HepG2 (cell line): Measurements from ENCODE around the gene PLXNA1. TPM values are rescaled to one million over a fixed set of nuclear protein-coding genes. Genes with fewer than 3 reads are reported as not detected.

ENCODE experiments used
- ATAC-seq: fragments of 200-7000 bp; cut with Tn5 transposase; 3 replicates; pipeline ENCODE4 v1.9.1; 2020; ENCODE audit warnings: mild to moderate bottlenecking, moderate library complexity
- BruUV-seq: library from RNA; stranded (reverse); fragments of 400-500 nt; replicated peaks from 2 replicates; lab custom pipeline; 2021; lab: Mats Ljungman, UMichigan
- CTCF ChIA-PET: fragments of 300-600 bp; formaldehyde crosslinking; extraction: SDS; loops from one replicate; lab custom pipeline; 2021; ENCODE audit warnings: low total read pairs, inconsistent platforms, low intra/inter-chr PET ratio; lab: Yijun Ruan, JAX
- POLR2A ChIA-PET: fragments of 350-600 bp; sonication (Branson Sonifier 250); formaldehyde crosslinking; loops from one replicate; lab custom pipeline; 2020; ENCODE audit warnings: antibody characterized with exemption, inconsistent platforms; lab: Yijun Ruan, JAX
- DNase-seq: peaks from one replicate; pipeline ENCODE4 v3.0.0-alpha.2; 2015; ENCODE audit warnings: low spot score
- FAIRE-seq: peaks from 3 replicates; lab custom pipeline; 2011; peaks lifted over from hg19 to GRCh38; lab: Jason Lieb, UNC
- H2AFZ ChIP-seq: one replicate; pipeline ENCODE4 v1.6.1; 2011; ENCODE audit warnings: low read length, inconsistent platforms
- H3K27ac ChIP-seq: fragments of 300-600 bp; 3 replicates; pipeline ENCODE4 v1.8.0; 2011; ENCODE audit warnings: mixed run types, mild to moderate bottlenecking, mixed read lengths, low read length, inconsistent platforms; ENCODE audit not compliant: insufficient read depth; ENCODE audit errors: extremely low read length
- H3K27me3 ChIP-seq, 2 experiments: fragments of 200-600 bp in 1 of 2; 2 replicates in 1 of 2; 3 replicates in 1 of 2; pipeline versions ENCODE4 v1.6.0 to v1.8.0; 2011; ENCODE audit warnings: low read length in 2 of 2, mild to moderate bottlenecking in 2 of 2, moderate library complexity in 2 of 2, inconsistent platforms in 1 of 2; ENCODE audit not compliant: insufficient read depth in 2 of 2, control insufficient read depth in 1 of 2
- H3K36me3 ChIP-seq, 2 experiments: fragments of 200-600 bp in 1 of 2; replicated peaks in 1 of 2; 2 replicates in 1 of 2; 3 replicates in 1 of 2; pipeline versions ENCODE4 v1.5.1 to v1.8.0; 2011; ENCODE audit warnings: low read length in 2 of 2, inconsistent platforms in 1 of 2; ENCODE audit not compliant: insufficient read depth in 2 of 2, control insufficient read depth in 1 of 2
- H3K4me1 ChIP-seq: 2 replicates; pipeline ENCODE4 v1.5.1; 2012; ENCODE audit warnings: low read length, inconsistent platforms; ENCODE audit not compliant: insufficient read depth
- H3K4me2 ChIP-seq: 2 replicates; pipeline ENCODE4 v1.6.0; 2011; ENCODE audit warnings: low read depth, low read length, inconsistent platforms
- H3K4me3 ChIP-seq, 3 experiments: fragments of 200-600 bp in 1 of 3; sonication (generic), shearing (Covaris generic) in 1 of 3; replicated peaks in 1 of 3; 2 replicates each; pipeline ENCODE4 v1.5.1; 2011 to 2016; ENCODE audit warnings: low read length in 3 of 3, inconsistent platforms in 2 of 3, low read depth in 2 of 3, mild to moderate bottlenecking in 2 of 3, control low read depth in 1 of 3, mixed read lengths in 1 of 3; ENCODE audit not compliant: insufficient read depth in 1 of 3
- H3K79me2 ChIP-seq: one replicate; pipeline ENCODE4 v1.6.1; 2011; ENCODE audit warnings: low read length, inconsistent platforms; ENCODE audit not compliant: insufficient read depth
- H3K9ac ChIP-seq: 2 replicates; pipeline ENCODE4 v1.6.0; 2011; ENCODE audit warnings: mild to moderate bottlenecking, low read depth, low read length, inconsistent platforms; ENCODE audit not compliant: insufficient read depth
- H3K9me3 ChIP-seq: 2 replicates; pipeline ENCODE4 v1.5.1; 2012; ENCODE audit warnings: mild to moderate bottlenecking, low read length
- H4K20me1 ChIP-seq: 2 replicates; pipeline ENCODE4 v1.6.0; 2011; ENCODE audit warnings: inconsistent platforms, mild to moderate bottlenecking, low read length, moderate library complexity; ENCODE audit not compliant: insufficient read depth
- ATM ChIP-seq: fragments of 450-650 bp; IDR thresholded peaks from 2 replicates; pipeline ENCODE4 v1.7.1; 2017; ENCODE audit warnings: mild to moderate bottlenecking, borderline replicate concordance
- BRD4 ChIP-seq: sonication (generic); formaldehyde crosslinking; IDR thresholded peaks from 2 replicates; pipeline ENCODE4 v1.4.0; 2020; ENCODE audit warnings: missing genetic modification reagents
- CC2D1A ChIP-seq: sonication (generic); formaldehyde crosslinking; IDR thresholded peaks from 2 replicates; pipeline ENCODE4 v1.8.1; 2023; ENCODE audit warnings: mild to moderate bottlenecking, missing genetic modification reagents
- EP300 ChIP-seq, 3 experiments: sonication (generic) in 1 of 3; formaldehyde crosslinking in 1 of 3; IDR thresholded peaks; 2 replicates each; pipeline versions ENCODE4 v1.5.1 to v1.6.1; 2011 to 2020; ENCODE audit warnings: low read depth in 2 of 3, low read length in 2 of 3, borderline replicate concordance in 1 of 3, improper control_type of control experiment in 1 of 3, mild to moderate bottlenecking in 1 of 3, missing genetic modification reagents in 1 of 3, moderate library complexity in 1 of 3
- MEF2D ChIP-seq: sonication (generic); formaldehyde crosslinking; IDR thresholded peaks from 2 replicates; pipeline ENCODE4 v1.5.1; 2020; ENCODE audit warnings: mild to moderate bottlenecking, missing genetic modification reagents
- NFIB ChIP-seq: sonication (generic); formaldehyde crosslinking; IDR thresholded peaks from 2 replicates; pipeline ENCODE4 v1.9.0; 2021; ENCODE audit warnings: missing genetic modification reagents, mild to moderate bottlenecking, borderline replicate concordance
- ONECUT2 ChIP-seq: sonication (generic); formaldehyde crosslinking; IDR thresholded peaks from 2 replicates; pipeline ENCODE4 v1.4.0; 2020; ENCODE audit warnings: missing genetic modification reagents
- RNF2 ChIP-seq: fragments of 450-650 bp; conservative IDR thresholded peaks from 2 replicates; pipeline ENCODE4 v1.6.1; 2016; ENCODE audit warnings: low read depth
- SIN3A ChIP-seq: IDR thresholded peaks from 2 replicates; pipeline ENCODE4 v1.6.1; 2011; ENCODE audit warnings: low read depth, mild to moderate bottlenecking, control low read depth, low read length, borderline replicate concordance
- SMC3 ChIP-seq: IDR thresholded peaks from 2 replicates; pipeline ENCODE4 v1.6.1; 2011; ENCODE audit warnings: low read length, improper control_type of control experiment
- TRAFD1 ChIP-seq: sonication (generic); formaldehyde crosslinking; IDR thresholded peaks from 2 replicates; pipeline ENCODE4 v1.5.1; 2020; ENCODE audit warnings: missing genetic modification reagents, mild to moderate bottlenecking, borderline replicate concordance
- ZMYM4 ChIP-seq: sonication (generic); formaldehyde crosslinking; IDR thresholded peaks from 2 replicates; pipeline ENCODE4 v1.8.1; 2023; ENCODE audit warnings: mild to moderate bottlenecking, missing genetic modification reagents
- ZNF205 ChIP-seq: IDR thresholded peaks from 2 replicates; pipeline ENCODE4 v1.6.1; 2018; ENCODE audit warnings: missing biosample characterization, missing genetic modification reagents
- ZNF350 ChIP-seq: sonication (generic); formaldehyde crosslinking; IDR thresholded peaks from 2 replicates; pipeline ENCODE4 v1.4.0; 2020; ENCODE audit warnings: mild to moderate bottlenecking, low read depth, missing genetic modification reagents, borderline replicate concordance
- ZNF430 ChIP-seq: sonication (generic); formaldehyde crosslinking; IDR thresholded peaks from 2 replicates; pipeline ENCODE4 v1.9.0; 2021; ENCODE audit warnings: mild to moderate bottlenecking, missing genetic modification reagents
- ZNF672 ChIP-seq: sonication (generic); formaldehyde crosslinking; IDR thresholded peaks from 2 replicates; pipeline ENCODE4 v1.8.1; 2022; ENCODE audit warnings: missing genetic modification reagents
- ZNF709 ChIP-seq: sonication (generic); formaldehyde crosslinking; IDR thresholded peaks from 2 replicates; pipeline ENCODE4 v1.5.0; 2020; ENCODE audit warnings: mild to moderate bottlenecking, missing genetic modification reagents
- ZNF737 ChIP-seq: sonication (generic); formaldehyde crosslinking; IDR thresholded peaks from 2 replicates; pipeline ENCODE4 v1.5.0; 2020; ENCODE audit warnings: missing genetic modification reagents, mild to moderate bottlenecking, borderline replicate concordance
- ZNF790 ChIP-seq: sonication (generic); formaldehyde crosslinking; IDR thresholded peaks from 2 replicates; pipeline ENCODE4 v1.8.0; 2022; ENCODE audit warnings: missing genetic modification reagents, mild to moderate bottlenecking, borderline replicate concordance
- WGBS: methylation state at CpG from one replicate; pipeline ENCODE4 v1.1.6; 2017; ENCODE audit warnings: low lambda C conversion rate; 5-methylcytosine and 5-hydroxymethylcytosine counted together
- in situ Hi-C: cut with HindIII; loops from 2 replicates; pipeline ENCODE4 v1.10.0; 2017; ENCODE audit warnings: low pct_unique_long_range_greater_than_20kb; ENCODE audit not compliant: extremely low pct_ligation_motif_present
- intact Hi-C: fragments of 100-400 bp; cut with micrococcal nuclease; formaldehyde crosslinking; loops from one replicate; pipeline ENCODE4 v1.10.0; 2022; ENCODE audit not compliant: unreplicated experiment
- polyA plus RNA-seq, 8 experiments: library from polyadenylated mRNA; depleted of rRNA in 3 of 8; stranded (reverse) in 7 of 8; unstranded in 1 of 8; fragments of >200 nt; fragmentation: Illumina TruSeq in 4 of 8; extraction: Trizol in 4 of 8; gene quantifications; 2 replicates each; pipeline versions ENCODE4 v1.2.1 to v1.2.3, GENCODE V29; 2011 to 2016; ENCODE audit warnings: low read depth in 4 of 8, missing spikeins in 1 of 8, mixed read lengths in 1 of 8; ENCODE audit not compliant: insufficient read depth in 1 of 8
- total RNA-seq, 5 experiments: library from RNA; depleted of rRNA; stranded (reverse); fragments of >200 nt; fragmentation: Illumina TruSeq; extraction: Trizol; gene quantifications; 2 replicates each; pipeline ENCODE4 v1.2.3, GENCODE V29; 2016; ENCODE audit warnings: low read depth in 1 of 5
- TF ChIP-seq, protein P1 (sequence below): sonication (generic); formaldehyde crosslinking; IDR thresholded peaks from 2 replicates; pipeline ENCODE4 v1.8.0; 2022; ENCODE audit warnings: mild to moderate bottlenecking, missing genetic modification reagents, moderate library complexity

The PLXNA1 gene
- total and polyA plus RNA-seq, 2 of the 13 experiments (the other 11 are each of a cell fraction or from before 2014, with no cell fraction given), result 16.6 to 18.2 TPM

DNA sequence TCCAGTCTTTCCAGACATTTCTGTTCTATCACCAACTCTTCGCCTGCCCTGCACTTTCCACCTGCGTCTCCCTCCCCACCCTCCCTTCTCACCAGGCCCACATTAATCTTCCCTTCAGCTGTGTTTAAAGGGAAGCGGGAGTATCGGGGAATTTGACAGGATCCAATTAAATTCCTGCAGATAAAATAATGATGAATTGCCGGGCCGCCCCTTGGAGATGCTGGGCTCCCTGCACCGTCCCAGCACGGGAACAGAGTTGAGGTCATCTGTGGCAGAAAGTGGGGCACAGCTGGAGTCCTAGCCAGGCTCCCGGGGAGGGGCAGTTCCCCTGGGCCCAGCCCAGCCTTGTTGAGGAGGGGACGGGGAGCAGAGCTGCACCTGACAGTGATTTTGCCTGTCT lies 30.3 kb downstream of the PLXNA1 start:
- DNase-seq (no peak), ATAC-seq (no peak), FAIRE-seq (no peak)
- no peak overlapping the region for H3K4me2 ChIP-seq
- no peaks in the 10 kb centered on the region for H3K79me2 ChIP-seq
- no peaks in the 10 kb centered on the region for H3K9me3 ChIP-seq
- H3K27me3 ChIP-seq, result no peaks in the 10 kb centered on the region
- H3K4me1 ChIP-seq, result no peaks in the 10 kb centered on the region
- H3K9ac ChIP-seq, result no peak overlapping the region
- no TSS peak for BruUV-seq
- peaks cover 19 to 23% of the 10 kb centered on the region in 2 experiments; a peak in 4 of 5 replicates for H3K36me3 ChIP-seq
- ChIA-PET POLR2A (no interaction called here), CTCF (no interaction called here)
- WGBS, result 94% methylated on average over 9 of the region's 10 CpGs
- in situ Hi-C loops (no loop called here), intact Hi-C loops (no loop called here)
- H3K4me3 ChIP-seq, result no peak overlapping the region
- TF ChIP-seq ATM (no peak), ONECUT2 (CRISPR knock-in tag) (no peak), ZNF672 (no peak), NFIB (CRISPR knock-in tag) (no peak), ZNF737 (CRISPR knock-in tag) (no peak), SMC3 (no peak), ZNF350 (CRISPR knock-in tag) (no peak), ZNF205 (CRISPR knock-in tag) (no peak), MEF2D (CRISPR knock-in tag) (no peak), EP300 (IDR thresholded peaks at IDR 0.05; ENCODE audit: low read depth in 2 of 2, low read length in 2 of 2) (no peak), EP300 (CRISPR knock-in tag; IDR thresholded peaks at IDR 0.05; ENCODE audit: borderline replicate concordance) (no peak), ZNF430 (CRISPR knock-in tag) (no peak), CC2D1A (CRISPR knock-in tag) (no peak), TRAFD1 (CRISPR knock-in tag) (no peak), ZNF790 (CRISPR knock-in tag) (no peak), ZNF709 (CRISPR knock-in tag) (no peak), SIN3A (no peak), ZMYM4 (CRISPR knock-in tag) (no peak), BRD4 (CRISPR knock-in tag) (no peak), RNF2 (no peak)
- TF ChIP-seq, protein P1, sequence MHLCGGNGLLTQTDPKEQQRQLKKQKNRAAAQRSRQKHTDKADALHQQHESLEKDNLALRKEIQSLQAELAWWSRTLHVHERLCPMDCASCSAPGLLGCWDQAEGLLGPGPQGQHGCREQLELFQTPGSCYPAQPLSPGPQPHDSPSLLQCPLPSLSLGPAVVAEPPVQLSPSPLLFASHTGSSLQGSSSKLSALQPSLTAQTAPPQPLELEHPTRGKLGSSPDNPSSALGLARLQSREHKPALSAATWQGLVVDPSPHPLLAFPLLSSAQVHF, result no peak
- no peak overlapping the region for H3K27ac ChIP-seq
- H4K20me1 ChIP-seq, result no peaks in the 10 kb centered on the region
- no peak overlapping the region for H2AFZ ChIP-seq
